ENCODE measurements around the gene CHCHD3. TPM values are rescaled to one million over a fixed set of nuclear protein-coding genes. Genes with fewer than 3 reads are reported as not detected.

Gene CHCHD3
- total and polyA plus RNA-seq, 4 donors = 25.5 to 37.8 (median 31.8) TPM

DNA sequence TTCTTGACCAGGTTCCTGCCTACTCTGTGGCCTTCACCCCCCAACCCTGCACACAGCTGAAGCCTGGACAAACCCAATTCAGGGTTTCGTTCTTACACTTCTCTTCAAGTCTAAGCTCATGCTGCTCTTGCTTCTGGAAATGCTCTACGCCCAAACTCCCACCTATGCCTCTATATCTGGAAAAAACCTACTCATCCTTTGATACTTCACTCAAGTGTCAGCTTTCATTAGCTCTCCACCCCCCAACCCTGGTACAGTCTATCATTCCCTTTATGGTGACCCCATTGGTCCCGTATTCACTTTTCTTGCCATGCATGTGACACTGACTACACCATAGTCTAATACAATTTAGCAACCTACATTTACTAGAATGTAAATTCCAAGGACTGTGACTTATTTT lies 284.7 kb downstream of the CHCHD3 start:
- H3K9me3 ChIP-seq (ENCODE audit: control insufficient read depth in 4 of 4, low read length in 3 of 4) = no peaks in the 10 kb centered on the region
- no peak for DNase-seq (ENCODE audit: low spot score)
- H3K36me3 ChIP-seq (ENCODE audit: control insufficient read depth in 4 of 4, insufficient read depth in 3 of 4, low read depth in 1 of 4, low read length in 3 of 4) = peaks cover 0 to 6% (median 3%) of the 10 kb centered on the region in 4 donors
- TF ChIP-seq, protein P1, sequence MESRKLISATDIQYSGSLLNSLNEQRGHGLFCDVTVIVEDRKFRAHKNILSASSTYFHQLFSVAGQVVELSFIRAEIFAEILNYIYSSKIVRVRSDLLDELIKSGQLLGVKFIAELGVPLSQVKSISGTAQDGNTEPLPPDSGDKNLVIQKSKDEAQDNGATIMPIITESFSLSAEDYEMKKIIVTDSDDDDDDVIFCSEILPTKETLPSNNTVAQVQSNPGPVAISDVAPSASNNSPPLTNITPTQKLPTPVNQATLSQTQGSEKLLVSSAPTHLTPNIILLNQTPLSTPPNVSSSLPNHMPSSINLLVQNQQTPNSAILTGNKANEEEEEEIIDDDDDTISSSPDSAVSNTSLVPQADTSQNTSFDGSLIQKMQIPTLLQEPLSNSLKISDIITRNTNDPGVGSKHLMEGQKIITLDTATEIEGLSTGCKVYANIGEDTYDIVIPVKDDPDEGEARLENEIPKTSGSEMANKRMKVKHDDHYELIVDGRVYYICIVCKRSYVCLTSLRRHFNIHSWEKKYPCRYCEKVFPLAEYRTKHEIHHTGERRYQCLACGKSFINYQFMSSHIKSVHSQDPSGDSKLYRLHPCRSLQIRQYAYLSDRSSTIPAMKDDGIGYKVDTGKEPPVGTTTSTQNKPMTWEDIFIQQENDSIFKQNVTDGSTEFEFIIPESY (IDR thresholded peaks at IDR 0.05) = no peak
- TF ChIP-seq, protein P2, sequence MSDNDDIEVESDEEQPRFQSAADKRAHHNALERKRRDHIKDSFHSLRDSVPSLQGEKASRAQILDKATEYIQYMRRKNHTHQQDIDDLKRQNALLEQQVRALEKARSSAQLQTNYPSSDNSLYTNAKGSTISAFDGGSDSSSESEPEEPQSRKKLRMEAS (IDR thresholded peaks at IDR 0.05) = no peak
- no peak for TF ChIP-seq HNF4A (conservative IDR thresholded peaks at IDR 0.05)
- no peak for TF ChIP-seq TAF1 (conservative IDR thresholded peaks at IDR 0.05)
- TF ChIP-seq FOXA2 (IDR thresholded peaks at IDR 0.05) = no peak
- TF ChIP-seq, protein P3, sequence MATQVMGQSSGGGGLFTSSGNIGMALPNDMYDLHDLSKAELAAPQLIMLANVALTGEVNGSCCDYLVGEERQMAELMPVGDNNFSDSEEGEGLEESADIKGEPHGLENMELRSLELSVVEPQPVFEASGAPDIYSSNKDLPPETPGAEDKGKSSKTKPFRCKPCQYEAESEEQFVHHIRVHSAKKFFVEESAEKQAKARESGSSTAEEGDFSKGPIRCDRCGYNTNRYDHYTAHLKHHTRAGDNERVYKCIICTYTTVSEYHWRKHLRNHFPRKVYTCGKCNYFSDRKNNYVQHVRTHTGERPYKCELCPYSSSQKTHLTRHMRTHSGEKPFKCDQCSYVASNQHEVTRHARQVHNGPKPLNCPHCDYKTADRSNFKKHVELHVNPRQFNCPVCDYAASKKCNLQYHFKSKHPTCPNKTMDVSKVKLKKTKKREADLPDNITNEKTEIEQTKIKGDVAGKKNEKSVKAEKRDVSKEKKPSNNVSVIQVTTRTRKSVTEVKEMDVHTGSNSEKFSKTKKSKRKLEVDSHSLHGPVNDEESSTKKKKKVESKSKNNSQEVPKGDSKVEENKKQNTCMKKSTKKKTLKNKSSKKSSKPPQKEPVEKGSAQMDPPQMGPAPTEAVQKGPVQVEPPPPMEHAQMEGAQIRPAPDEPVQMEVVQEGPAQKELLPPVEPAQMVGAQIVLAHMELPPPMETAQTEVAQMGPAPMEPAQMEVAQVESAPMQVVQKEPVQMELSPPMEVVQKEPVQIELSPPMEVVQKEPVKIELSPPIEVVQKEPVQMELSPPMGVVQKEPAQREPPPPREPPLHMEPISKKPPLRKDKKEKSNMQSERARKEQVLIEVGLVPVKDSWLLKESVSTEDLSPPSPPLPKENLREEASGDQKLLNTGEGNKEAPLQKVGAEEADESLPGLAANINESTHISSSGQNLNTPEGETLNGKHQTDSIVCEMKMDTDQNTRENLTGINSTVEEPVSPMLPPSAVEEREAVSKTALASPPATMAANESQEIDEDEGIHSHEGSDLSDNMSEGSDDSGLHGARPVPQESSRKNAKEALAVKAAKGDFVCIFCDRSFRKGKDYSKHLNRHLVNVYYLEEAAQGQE (IDR thresholded peaks at IDR 0.05) = no peak
- TF ChIP-seq RAD21 (IDR thresholded peaks at IDR 0.05) = no peak
- no peak for TF ChIP-seq EGR1 (IDR thresholded peaks at IDR 0.05; ENCODE audit: low read depth in 2 of 2)
- TF ChIP-seq, protein P4, sequence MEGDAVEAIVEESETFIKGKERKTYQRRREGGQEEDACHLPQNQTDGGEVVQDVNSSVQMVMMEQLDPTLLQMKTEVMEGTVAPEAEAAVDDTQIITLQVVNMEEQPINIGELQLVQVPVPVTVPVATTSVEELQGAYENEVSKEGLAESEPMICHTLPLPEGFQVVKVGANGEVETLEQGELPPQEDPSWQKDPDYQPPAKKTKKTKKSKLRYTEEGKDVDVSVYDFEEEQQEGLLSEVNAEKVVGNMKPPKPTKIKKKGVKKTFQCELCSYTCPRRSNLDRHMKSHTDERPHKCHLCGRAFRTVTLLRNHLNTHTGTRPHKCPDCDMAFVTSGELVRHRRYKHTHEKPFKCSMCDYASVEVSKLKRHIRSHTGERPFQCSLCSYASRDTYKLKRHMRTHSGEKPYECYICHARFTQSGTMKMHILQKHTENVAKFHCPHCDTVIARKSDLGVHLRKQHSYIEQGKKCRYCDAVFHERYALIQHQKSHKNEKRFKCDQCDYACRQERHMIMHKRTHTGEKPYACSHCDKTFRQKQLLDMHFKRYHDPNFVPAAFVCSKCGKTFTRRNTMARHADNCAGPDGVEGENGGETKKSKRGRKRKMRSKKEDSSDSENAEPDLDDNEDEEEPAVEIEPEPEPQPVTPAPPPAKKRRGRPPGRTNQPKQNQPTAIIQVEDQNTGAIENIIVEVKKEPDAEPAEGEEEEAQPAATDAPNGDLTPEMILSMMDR (IDR thresholded peaks at IDR 0.05; ENCODE audit: low read depth, low read length, missing input control) = no peak
- no peak for TF ChIP-seq FOXA1 (IDR thresholded peaks at IDR 0.05)
- no peaks in the 10 kb centered on the region for H3K27me3 ChIP-seq (ENCODE audit: control insufficient read depth in 4 of 4, insufficient read depth in 4 of 4, low read length in 3 of 4)
- H3K4me1 ChIP-seq (ENCODE audit: control insufficient read depth in 4 of 4, insufficient read depth in 4 of 4, low read length in 3 of 4) = no peaks in the 10 kb centered on the region
- WGBS = 96% methylated on average over 3 of the region's 3 CpGs
- H3K9ac ChIP-seq (ENCODE audit: low read depth in 1 of 2, low read length in 2 of 2) = no peak overlapping the region
- no peak overlapping the region for H3K4me3 ChIP-seq (ENCODE audit: low read depth in 1 of 3, low read length in 3 of 3)
- H3K27ac ChIP-seq (ENCODE audit: low read depth in 1 of 2, low read length in 2 of 2) = no peak overlapping the region

DNA sequence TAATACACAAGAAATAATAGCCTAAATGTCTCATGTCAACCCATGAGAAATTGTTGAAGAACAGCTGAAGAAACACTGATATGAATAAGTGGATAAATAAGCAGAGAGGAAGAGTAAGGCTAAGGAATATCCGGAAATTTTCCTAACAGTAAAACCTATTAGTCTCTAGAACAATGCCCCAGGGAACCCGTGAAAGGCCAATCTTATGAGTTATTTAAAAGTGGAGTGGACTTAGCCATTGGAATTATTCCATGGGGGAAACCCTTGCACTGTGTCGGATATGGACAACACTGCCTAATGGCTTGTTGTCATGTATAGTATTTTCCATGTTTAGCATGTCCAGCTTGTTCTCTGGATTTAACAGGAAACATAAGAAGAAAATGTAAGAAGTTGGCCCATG lies 288.4 kb downstream of the CHCHD3 start:
- no peak overlapping the region for H3K27ac ChIP-seq (ENCODE audit: low read depth in 1 of 2, low read length in 2 of 2)
- no peak for DNase-seq (ENCODE audit: low spot score)
- no peaks in the 10 kb centered on the region for H3K27me3 ChIP-seq (ENCODE audit: control insufficient read depth in 4 of 4, insufficient read depth in 4 of 4, low read length in 3 of 4)
- TF ChIP-seq HNF4A (conservative IDR thresholded peaks at IDR 0.05) (no peak), HNF4G (IDR thresholded peaks at IDR 0.05) (no peak)
- peaks cover 0 to 6% (median 3%) of the 10 kb centered on the region in 4 donors for H3K36me3 ChIP-seq (ENCODE audit: control insufficient read depth in 4 of 4, insufficient read depth in 3 of 4, low read depth in 1 of 4, low read length in 3 of 4)
- no peaks in the 10 kb centered on the region for H3K4me1 ChIP-seq (ENCODE audit: control insufficient read depth in 4 of 4, insufficient read depth in 4 of 4, low read length in 3 of 4)
- H3K9me3 ChIP-seq (ENCODE audit: control insufficient read depth in 4 of 4, low read length in 3 of 4) = no peaks in the 10 kb centered on the region
- no peak overlapping the region for H3K9ac ChIP-seq (ENCODE audit: low read depth in 1 of 2, low read length in 2 of 2)
- no peak overlapping the region for H3K4me3 ChIP-seq (ENCODE audit: low read depth in 1 of 3, low read length in 3 of 3)
- WGBS = 95% methylated on average over 3 of the region's 3 CpGs

All from liver (tissue), 9 donors.